Embryonic facial prominence (tissue), 1 donor: Measurements from ENCODE around the gene MSI2.

ENCODE experiments used
- DNase-seq: peaks from one replicate; pipeline ENCODE4 v3.0.0-alpha.2; 2016; ENCODE audit errors: extremely low spot score

Gene MSI2

GRCh38 chr17:57391857-57392471 is 135.6 kb downstream of the MSI2 start:
- no peak for DNase-seq

DNA sequence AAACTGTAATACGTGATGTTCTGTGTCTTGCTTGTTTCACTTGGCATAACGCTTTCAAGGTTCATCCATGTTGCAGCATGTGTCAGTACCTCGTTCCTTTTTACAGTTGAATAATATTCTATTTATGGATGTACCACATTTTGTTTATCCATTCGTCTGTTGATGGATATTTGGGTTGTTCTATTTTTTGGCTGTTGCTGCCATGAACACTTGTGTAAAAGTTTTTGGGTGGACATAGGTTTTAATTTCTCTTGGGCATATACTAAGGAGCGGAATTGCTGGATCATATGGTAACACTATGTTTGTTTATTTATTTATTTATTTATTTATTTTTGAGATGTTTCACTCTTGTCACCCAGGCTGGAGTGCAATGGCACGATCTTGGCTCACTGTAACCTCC is 137.0 kb downstream of the MSI2 start:
- no peak for DNase-seq

DNA sequence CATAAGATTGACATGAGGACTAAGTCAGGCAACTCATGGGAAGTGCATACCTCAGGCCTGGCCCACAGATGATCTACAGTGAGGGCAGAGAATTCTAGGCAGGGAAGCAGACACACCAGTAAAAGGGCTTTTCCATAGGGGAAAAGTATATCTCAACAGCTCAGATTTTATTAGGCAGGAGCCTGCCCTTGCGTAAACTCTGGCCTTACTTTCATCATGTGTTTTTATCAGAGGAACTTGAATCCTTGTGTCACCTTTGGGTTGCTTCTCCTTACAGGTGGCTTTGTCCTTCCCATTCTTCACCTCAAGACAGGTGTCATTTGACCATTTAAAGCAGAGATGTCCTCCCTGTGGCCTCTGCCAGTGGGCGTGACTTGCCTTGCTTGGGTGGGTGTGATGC is 138.1 kb downstream of the MSI2 start:
- no peak for DNase-seq

DNA sequence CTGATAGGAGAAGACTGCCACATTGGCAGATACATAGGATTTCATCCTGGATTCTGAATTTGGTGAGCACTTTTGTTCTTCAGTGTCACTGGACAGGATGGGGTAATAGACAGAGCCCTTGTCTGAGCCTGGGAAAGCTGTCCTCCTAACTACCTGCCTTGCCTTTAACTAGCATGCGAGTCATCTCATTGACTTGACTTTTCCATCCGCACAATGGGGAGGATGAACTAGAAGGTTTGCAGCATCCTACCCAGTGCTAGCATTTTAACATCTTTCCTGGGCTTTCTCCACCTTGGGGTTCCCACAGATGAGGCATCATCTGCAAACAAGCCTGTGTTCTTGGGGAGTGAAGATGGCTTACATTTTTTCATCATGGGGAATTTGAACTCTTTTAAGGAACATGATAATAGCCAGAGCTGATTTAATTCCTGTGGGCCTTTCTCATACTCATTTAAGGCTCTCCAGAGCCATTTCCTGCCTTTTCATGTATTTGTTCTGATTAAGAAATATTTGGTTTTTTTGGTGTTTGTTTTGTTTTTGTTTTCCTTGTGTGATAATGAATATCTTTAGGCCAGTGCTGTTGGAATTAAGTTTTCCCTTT is 139.5 kb downstream of the MSI2 start:
- no peak for DNase-seq

DNA sequence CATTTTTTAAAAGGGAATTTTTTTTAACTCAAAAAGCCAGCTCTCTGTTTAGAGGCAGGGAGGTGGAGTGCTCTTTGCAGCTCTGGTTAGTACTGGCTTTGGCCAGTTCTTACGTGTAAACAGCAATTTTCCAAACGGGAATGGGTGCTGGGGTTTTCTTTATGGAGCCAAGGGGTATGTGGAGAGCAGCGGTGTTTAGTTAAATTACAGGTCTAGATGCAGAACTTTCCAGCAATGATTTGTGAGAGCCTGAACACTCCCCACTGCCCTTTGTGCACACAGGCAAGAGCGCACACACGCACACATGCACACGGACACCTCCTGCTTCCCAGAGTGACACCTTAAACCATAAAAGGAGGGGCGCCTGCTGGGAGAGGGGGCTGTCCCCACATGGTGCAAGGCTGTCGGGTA is 140.2 kb downstream of the MSI2 start:
- no peak for DNase-seq

- no peak for DNase-seq
Observed at GRCh38 chr17:57397402-57397801, 141.1 kb downstream of the MSI2 start.

GRCh38 chr17:57399690-57400089 is 143.4 kb downstream of the MSI2 start:
- DNase-seq: no peak

- DNase-seq: no peak
Observed at GRCh38 chr17:57400648-57401047, 144.3 kb downstream of the MSI2 start.

GRCh38 chr17:57401556-57402488 is 145.5 kb downstream of the MSI2 start:
- no peak for DNase-seq

DNA sequence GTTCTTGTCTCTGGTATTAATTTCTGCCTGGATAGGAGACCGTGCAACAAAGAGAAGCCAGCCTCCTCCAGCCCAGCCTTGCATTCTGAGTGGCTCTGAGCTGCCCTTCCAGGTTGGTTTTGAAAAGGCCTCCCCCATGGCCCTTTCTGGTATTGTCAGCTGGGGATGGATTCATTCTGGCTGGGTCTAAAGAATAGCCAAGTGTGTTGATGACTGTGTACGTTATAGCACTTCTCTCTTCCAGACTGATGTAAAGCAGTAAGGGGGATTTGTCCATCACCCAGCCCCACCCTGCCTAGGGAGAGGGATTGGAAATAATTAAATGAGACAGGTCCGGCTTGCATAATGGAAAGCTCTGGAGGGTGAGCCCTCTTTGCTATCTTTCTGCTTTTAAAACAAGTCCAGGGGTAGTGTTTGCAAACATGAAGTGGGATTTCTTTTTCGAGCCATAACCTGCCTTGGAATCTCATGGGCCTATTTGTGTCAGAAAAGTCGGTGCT is 146.4 kb downstream of the MSI2 start:
- DNase-seq: no peak

DNA sequence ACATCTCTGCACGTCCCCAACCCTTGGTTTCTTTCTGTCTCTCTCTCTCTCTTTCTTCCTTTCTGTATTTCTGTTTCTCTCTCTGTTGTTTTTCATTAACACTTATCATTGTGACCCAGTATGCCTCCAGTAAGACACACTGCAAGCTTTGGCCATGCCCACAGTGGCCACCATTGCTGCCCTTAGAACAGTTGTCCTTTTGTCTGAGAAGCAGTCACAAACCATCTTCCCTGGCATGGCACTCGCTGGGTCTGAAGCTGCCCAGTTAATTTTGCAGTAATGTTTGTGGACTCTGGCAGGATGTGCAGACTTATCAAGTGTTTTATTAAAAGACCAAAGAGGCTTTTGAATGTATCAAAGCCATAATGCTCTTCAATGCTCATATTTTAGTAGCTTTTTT is 146.9 kb downstream of the MSI2 start:
- no peak for DNase-seq

GRCh38 chr17:57404073-57404472 is 147.8 kb downstream of the MSI2 start:
- DNase-seq: no peak

GRCh38 chr17:57404795-57405490 is 148.6 kb downstream of the MSI2 start:
- DNase-seq: no peak

GRCh38 chr17:57405491-57406072 is 149.3 kb downstream of the MSI2 start:
- DNase-seq: no peak

DNA sequence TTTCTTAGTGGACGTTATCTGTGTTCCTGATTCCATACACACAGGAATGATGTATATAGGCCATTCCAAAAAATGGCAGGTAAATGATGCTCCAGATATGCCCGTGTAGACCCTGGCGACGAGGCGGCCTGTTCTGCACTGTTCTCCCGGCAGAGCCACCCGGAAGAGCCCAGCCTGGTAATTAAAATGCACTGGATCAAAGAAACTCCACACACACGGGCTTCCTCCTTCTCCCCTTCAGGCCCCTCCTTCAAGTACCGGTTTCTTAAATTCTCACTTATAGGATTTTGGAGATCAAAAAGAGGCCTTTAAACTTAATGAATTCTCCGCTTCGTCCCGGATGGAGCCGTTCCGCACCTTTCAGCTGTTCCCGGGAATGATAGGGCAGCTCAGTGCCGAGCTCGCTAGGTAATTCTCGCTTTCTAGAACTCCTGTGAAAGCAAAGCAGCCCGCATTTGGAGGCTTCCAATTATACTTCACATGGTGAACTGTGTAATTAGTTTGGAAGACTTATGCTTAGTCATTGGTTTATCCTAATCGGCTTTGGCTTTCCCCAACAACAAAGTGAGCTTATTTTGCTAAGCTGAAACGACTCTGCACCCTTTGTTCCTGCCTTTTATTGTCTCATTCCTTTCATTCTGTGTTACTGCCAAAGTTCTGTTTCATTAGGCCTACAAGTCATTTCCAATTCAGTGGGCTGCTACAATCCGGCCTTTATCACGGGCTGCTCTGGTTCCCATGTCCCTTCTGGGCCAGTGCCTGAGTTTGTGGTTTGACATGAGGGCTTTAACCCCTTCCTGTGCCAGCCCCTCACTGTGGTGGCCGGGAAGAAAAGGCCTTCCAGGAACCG is 150.0 kb downstream of the MSI2 start:
- no peak for DNase-seq

GRCh38 chr17:57406981-57407286 is 150.6 kb downstream of the MSI2 start:
- DNase-seq: no peak

DNA sequence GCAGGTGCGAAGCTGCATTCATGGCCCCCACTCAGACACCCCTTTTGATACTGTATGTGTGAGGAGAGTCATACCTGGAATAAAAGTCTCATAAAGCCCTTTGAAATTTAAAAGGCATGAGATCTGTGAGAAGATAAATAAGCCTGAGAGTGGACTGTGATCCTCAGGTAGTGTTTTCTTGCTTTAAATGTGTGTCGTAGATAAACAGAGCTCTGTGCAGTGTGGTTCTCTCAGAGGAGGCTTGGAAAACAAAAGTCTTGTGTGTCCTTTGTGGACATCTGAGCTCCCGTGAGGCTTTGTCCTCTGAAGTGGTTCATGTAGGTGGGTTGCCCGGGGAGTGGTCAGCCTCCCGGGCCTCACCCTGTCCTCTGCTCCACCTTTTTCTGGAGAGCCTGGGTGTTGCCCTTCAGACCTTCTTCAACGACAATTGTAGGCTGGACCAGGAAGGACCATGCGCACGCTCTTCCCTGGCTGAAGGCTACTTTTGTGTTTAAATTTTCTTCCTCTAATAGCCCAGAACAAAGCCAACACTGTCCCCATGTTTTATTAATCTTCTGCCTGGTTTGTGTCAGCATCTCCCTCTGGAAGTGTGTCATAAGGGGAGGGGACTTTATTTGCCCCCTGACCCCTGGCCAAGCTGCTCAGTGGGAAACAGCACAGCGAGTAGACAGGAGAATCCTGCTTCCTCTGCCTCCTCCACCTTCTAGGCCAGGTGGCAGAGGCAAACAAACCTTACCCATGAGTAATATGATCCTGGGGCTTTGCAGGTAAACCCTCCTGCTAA is 151.2 kb downstream of the MSI2 start:
- no peak for DNase-seq

- no peak for DNase-seq
Observed at GRCh38 chr17:57408071-57408811, 151.9 kb downstream of the MSI2 start.

DNA sequence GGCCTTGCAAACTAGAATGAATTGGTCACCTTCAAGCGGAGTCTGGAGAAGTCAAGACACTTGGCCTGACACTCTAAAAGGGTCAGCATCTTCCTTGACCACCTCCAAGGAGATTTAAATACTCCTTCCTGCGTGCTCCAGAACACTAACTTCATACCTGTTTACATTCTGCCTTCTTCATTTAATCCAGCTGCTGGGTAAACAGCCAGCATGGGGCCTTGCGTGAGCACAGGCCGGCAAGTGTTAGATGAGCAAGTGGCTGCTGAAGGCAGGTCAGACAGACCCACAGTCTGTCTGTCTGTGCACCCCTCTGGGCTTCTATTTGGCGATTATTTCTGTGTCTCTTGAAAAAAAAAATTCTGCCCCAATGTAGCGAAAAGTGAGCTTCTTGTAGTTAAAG is 153.8 kb downstream of the MSI2 start:
- no peak for DNase-seq
